GM23338 (cell line): Measurements from ENCODE around the gene IMPACT. TPM values are rescaled to one million over a fixed set of nuclear protein-coding genes. Genes with fewer than 3 reads are reported as not detected.

ENCODE experiments used
- ATAC-seq: fragments of 200-7000 bp; cut with Tn5 transposase; 3 replicates; pipeline ENCODE4 v1.9.1; 2020
- DNase-seq: peaks from one replicate; pipeline ENCODE4 v3.0.0-alpha.2; 2015; ENCODE audit warnings: low spot score
- H2AFZ ChIP-seq: fragments of 200-600 bp; sonication (generic); 2 replicates; pipeline ENCODE4 v1.8.0; 2016; ENCODE audit warnings: antibody characterized with exemption, mild to moderate bottlenecking, moderate library complexity
- H3F3A ChIP-seq: fragments of 200-600 bp; sonication (generic); replicated peaks from 2 replicates; pipeline ENCODE4 v1.8.0; 2017; ENCODE audit warnings: antibody characterized with exemption, mixed run types, low read depth
- H3K27ac ChIP-seq: fragments of 200-600 bp; sonication (generic); 2 replicates; pipeline ENCODE4 v1.6.1; 2016; ENCODE audit warnings: low read depth
- H3K27me3 ChIP-seq: fragments of 200-600 bp; sonication (generic); 2 replicates; pipeline ENCODE4 v1.8.0; 2016; ENCODE audit warnings: mild to moderate bottlenecking, mixed run types, moderate library complexity; ENCODE audit not compliant: insufficient read depth
- H3K36me3 ChIP-seq: fragments of 200-600 bp; sonication (generic); 2 replicates; pipeline ENCODE4 v1.8.0; 2016; ENCODE audit warnings: mild to moderate bottlenecking; ENCODE audit not compliant: insufficient read depth
- H3K4me1 ChIP-seq: fragments of 200-600 bp; sonication (generic); 2 replicates; pipeline ENCODE4 v1.8.0; 2016; ENCODE audit warnings: mild to moderate bottlenecking, moderate library complexity; ENCODE audit not compliant: insufficient read depth
- H3K4me2 ChIP-seq: fragments of 200-600 bp; sonication (generic); 2 replicates; pipeline ENCODE4 v1.7.1; 2017; ENCODE audit warnings: mixed run types
- H3K4me3 ChIP-seq: fragments of 200-600 bp; sonication (generic); 2 replicates; pipeline ENCODE4 v1.6.1; 2016; ENCODE audit warnings: mixed run types
- H3K79me2 ChIP-seq: fragments of 200-600 bp; sonication (generic); replicated peaks from 2 replicates; pipeline ENCODE4 v1.8.0; 2017; ENCODE audit warnings: mild to moderate bottlenecking; ENCODE audit not compliant: insufficient read depth
- H3K9me2 ChIP-seq: fragments of 200-600 bp; sonication (generic); 2 replicates; pipeline ENCODE4 v1.8.0; 2017; ENCODE audit not compliant: insufficient read depth
- H4K20me1 ChIP-seq: fragments of 200-600 bp; sonication (generic); replicated peaks from 2 replicates; pipeline ENCODE4 v1.8.0; 2017; ENCODE audit warnings: mild to moderate bottlenecking; ENCODE audit not compliant: insufficient read depth
- H3K27ac Mint-ChIP-seq: 2 replicates; pipeline ENCODE4 v1.8.0; 2020; ENCODE audit warnings: inconsistent platforms, mild to moderate bottlenecking, moderate library complexity, mixed read lengths
- H3K27me3 Mint-ChIP-seq: 3 replicates; pipeline ENCODE4 v1.8.0; 2022; ENCODE audit warnings: low read depth, mild to moderate bottlenecking, moderate library complexity, mixed read lengths, inconsistent platforms; ENCODE audit not compliant: insufficient read depth, poor library complexity
- H3K36me3 Mint-ChIP-seq: 3 replicates; pipeline ENCODE4 v1.8.0; 2021; ENCODE audit warnings: low read depth, mild to moderate bottlenecking, inconsistent platforms, moderate library complexity, mixed read lengths
- H3K4me1 Mint-ChIP-seq: 3 replicates; pipeline ENCODE4 v1.8.0; 2020; ENCODE audit warnings: mild to moderate bottlenecking, inconsistent platforms, mixed read lengths
- H3K4me3 Mint-ChIP-seq: 3 replicates; pipeline ENCODE4 v1.8.0; 2021; ENCODE audit warnings: moderate library complexity, mild to moderate bottlenecking, inconsistent platforms, mixed read lengths
- H3K9me3 Mint-ChIP-seq: 3 replicates; pipeline ENCODE4 v1.8.0; 2020; ENCODE audit warnings: moderate library complexity, mild to moderate bottlenecking, inconsistent platforms, mixed read lengths
- CREB1 ChIP-seq: fragments of 250-450 bp; sonication (Bioruptor Pico); IDR thresholded peaks from 2 replicates; pipeline ENCODE4 v1.5.0; 2020; ENCODE audit warnings: low read depth, mild to moderate bottlenecking, moderate library complexity
- CTCF ChIP-seq, 2 experiments: fragments of 200-600 bp in 1 of 2; sonication (generic) in 1 of 2; conservative IDR thresholded peaks; 2 replicates each; pipeline versions ENCODE4 v1.5.1 to v1.6.1; 2016 to 2017; ENCODE audit warnings: antibody characterized with exemption in 2 of 2, low read depth in 2 of 2, mild to moderate bottlenecking in 2 of 2, moderate library complexity in 1 of 2
- EZH2 ChIP-seq: fragments of 200-600 bp; sonication (generic); IDR thresholded peaks from one replicate; pipeline ENCODE4 v1.8.0; 2017; ENCODE audit warnings: antibody characterized with exemption, mild to moderate bottlenecking, low read depth; ENCODE audit not compliant: unreplicated experiment
- EZH2phosphoT487 ChIP-seq: fragments of 200-600 bp; sonication (generic); IDR thresholded peaks from one replicate; pipeline ENCODE4 v1.8.1; 2018; ENCODE audit warnings: antibody characterized with exemption; ENCODE audit not compliant: unreplicated experiment
- JUNB ChIP-seq: IDR thresholded peaks from one replicate; pipeline ENCODE4 v1.6.1; 2016; ENCODE audit warnings: antibody characterized with exemption; ENCODE audit not compliant: unreplicated experiment
- NANOG ChIP-seq: IDR thresholded peaks from 2 replicates; pipeline ENCODE4 v1.6.1; 2016; ENCODE audit warnings: antibody characterized with exemption, borderline replicate concordance
- POLR2AphosphoS5 ChIP-seq: IDR thresholded peaks from 2 replicates; pipeline ENCODE4 v1.6.1; 2016; ENCODE audit warnings: antibody characterized with exemption, low read depth
- STAT1 ChIP-seq: IDR thresholded peaks from one replicate; pipeline ENCODE4 v1.6.1; 2016; ENCODE audit warnings: antibody characterized with exemption; ENCODE audit not compliant: unreplicated experiment
- ZNF114 ChIP-seq: fragments of 250-450 bp; sonication (Bioruptor Pico); IDR thresholded peaks from 2 replicates; pipeline ENCODE4 v1.5.0; 2020; ENCODE audit warnings: mild to moderate bottlenecking, moderate library complexity
- ZNF331 ChIP-seq: fragments of 250-450 bp; sonication (Bioruptor Pico); IDR thresholded peaks from 2 replicates; pipeline ENCODE4 v1.5.0; 2020; ENCODE audit warnings: low read depth, mild to moderate bottlenecking, moderate library complexity
- polyA plus RNA-seq: library from polyadenylated mRNA; unstranded; fragments of >200 nt; fragmentation: Nextera tagmentation; extraction: Ambion mirVana; gene quantifications from 2 replicates; pipeline ENCODE4 v1.2.1, GENCODE V29; 2016
- total RNA-seq: library from RNA; depleted of rRNA; stranded (reverse); fragments of >200 nt; shearing (Covaris generic); gene quantifications from 2 replicates; pipeline ENCODE4 v1.2.3, GENCODE V29; 2014
- TF ChIP-seq, protein P1 (sequence below): IDR thresholded peaks from one replicate; pipeline ENCODE4 v1.6.1; 2018; ENCODE audit warnings: antibody characterized with exemption; ENCODE audit not compliant: unreplicated experiment

Gene IMPACT
- total and polyA plus RNA-seq, 2 experiments from 2014 or later = 42.1 to 47.6 TPM

DNA sequence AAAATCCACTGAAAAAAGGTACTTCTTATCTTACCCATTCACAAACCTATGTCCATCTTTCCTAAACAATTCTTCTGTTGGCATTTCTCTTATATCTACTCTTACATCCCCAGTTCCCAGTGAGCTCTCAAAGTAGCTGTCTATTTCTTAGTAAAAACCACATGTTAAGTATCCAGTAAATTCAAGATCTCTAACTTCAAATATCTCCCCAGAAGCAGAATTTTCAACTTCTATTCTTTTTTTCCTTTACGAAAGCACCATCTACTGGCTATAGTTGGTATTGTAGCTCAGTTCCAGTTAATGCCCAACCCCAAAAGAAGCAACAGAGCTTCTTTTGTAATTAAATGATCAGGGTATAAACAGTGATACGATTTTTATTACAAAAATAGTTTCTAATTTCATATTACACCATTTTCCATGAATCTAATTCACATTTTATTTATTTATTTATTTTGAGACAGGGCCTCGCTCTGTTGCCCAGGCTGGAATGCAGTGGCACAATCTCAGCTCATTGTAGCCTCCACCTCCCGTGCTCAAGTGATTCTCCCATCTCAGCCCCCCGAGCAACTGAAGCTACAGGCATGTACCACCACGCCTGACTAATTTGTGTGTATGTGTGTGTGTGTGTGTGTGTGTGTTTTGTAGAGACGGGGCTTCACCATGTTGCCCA, 62.5 kb downstream of the IMPACT start:
- peak; percentile 17; the same call in 2 of the 3 replicates for ATAC-seq
- no peaks in the 10 kb centered on the region for H4K20me1 ChIP-seq
- peak; percentile 76 for DNase-seq
- H3K4me1 ChIP-seq = peaks cover 8% of the 10 kb centered on the region; the same call in 1 of the 2 replicates
- no peaks in the 10 kb centered on the region for H3K79me2 ChIP-seq
- no peaks in the 10 kb centered on the region for H3K36me3 ChIP-seq
- no peak overlapping the region for H2AFZ ChIP-seq
- H3K27ac Mint-ChIP-seq = no peak overlapping the region
- H3K4me3 Mint-ChIP-seq = no peak overlapping the region
- TF ChIP-seq CTCF (conservative IDR thresholded peaks at IDR 0.05; ENCODE audit: low read depth in 2 of 2) (peak; percentile 60 to 96), NANOG (no peak), CREB1 (CRISPR knock-in tag) (no peak)
- no peaks in the 10 kb centered on the region for H3K9me3 Mint-ChIP-seq
- no peak overlapping the region for H3K27ac ChIP-seq
- H3K27me3 ChIP-seq = no peaks in the 10 kb centered on the region
- H3K4me2 ChIP-seq = no peak overlapping the region
- H3F3A ChIP-seq = no peaks in the 10 kb centered on the region
- no peak overlapping the region for H3K4me3 ChIP-seq
- H3K27me3 Mint-ChIP-seq = peaks cover 4% of the 10 kb centered on the region
- no peaks in the 10 kb centered on the region for H3K36me3 Mint-ChIP-seq
- peaks cover 6% of the 10 kb centered on the region; the same call in 2 of the 3 replicates for H3K4me1 Mint-ChIP-seq
- no peaks in the 10 kb centered on the region for H3K9me2 ChIP-seq

- H3F3A ChIP-seq = no peaks in the 10 kb centered on the region
- Mint-ChIP-seq H3K4me1 (peaks cover 6% of the 10 kb centered on the region; the same call in 2 of the 3 replicates), H3K27ac (no peak overlapping the region), H3K36me3 (no peaks in the 10 kb centered on the region), H3K4me3 (no peak overlapping the region), H3K27me3 (peaks cover 4% of the 10 kb centered on the region), H3K9me3 (no peaks in the 10 kb centered on the region)
- peaks cover 8% of the 10 kb centered on the region; the same call in 1 of the 2 replicates for H3K4me1 ChIP-seq
- no peaks in the 10 kb centered on the region for H3K27me3 ChIP-seq
- no peaks in the 10 kb centered on the region for H4K20me1 ChIP-seq
- no peak for DNase-seq
- no peak for ATAC-seq
- H3K9me2 ChIP-seq = no peaks in the 10 kb centered on the region
- H3K4me3 ChIP-seq = no peak overlapping the region
- H3K27ac ChIP-seq = no peak overlapping the region
- no peak overlapping the region for H3K4me2 ChIP-seq
- no peak overlapping the region for H2AFZ ChIP-seq
- H3K36me3 ChIP-seq = no peaks in the 10 kb centered on the region
- no peaks in the 10 kb centered on the region for H3K79me2 ChIP-seq
- TF ChIP-seq ZNF331 (CRISPR knock-in tag) (no peak), CTCF (conservative IDR thresholded peaks at IDR 0.05; ENCODE audit: low read depth in 2 of 2) (no peak), NANOG (no peak), CREB1 (CRISPR knock-in tag) (no peak), ZNF114 (CRISPR knock-in tag) (no peak), JUNB (no peak), POLR2AphosphoS5 (no peak), EZH2 (no peak), STAT1 (no peak), EZH2phosphoT487 (no peak)
- TF ChIP-seq, protein P1, sequence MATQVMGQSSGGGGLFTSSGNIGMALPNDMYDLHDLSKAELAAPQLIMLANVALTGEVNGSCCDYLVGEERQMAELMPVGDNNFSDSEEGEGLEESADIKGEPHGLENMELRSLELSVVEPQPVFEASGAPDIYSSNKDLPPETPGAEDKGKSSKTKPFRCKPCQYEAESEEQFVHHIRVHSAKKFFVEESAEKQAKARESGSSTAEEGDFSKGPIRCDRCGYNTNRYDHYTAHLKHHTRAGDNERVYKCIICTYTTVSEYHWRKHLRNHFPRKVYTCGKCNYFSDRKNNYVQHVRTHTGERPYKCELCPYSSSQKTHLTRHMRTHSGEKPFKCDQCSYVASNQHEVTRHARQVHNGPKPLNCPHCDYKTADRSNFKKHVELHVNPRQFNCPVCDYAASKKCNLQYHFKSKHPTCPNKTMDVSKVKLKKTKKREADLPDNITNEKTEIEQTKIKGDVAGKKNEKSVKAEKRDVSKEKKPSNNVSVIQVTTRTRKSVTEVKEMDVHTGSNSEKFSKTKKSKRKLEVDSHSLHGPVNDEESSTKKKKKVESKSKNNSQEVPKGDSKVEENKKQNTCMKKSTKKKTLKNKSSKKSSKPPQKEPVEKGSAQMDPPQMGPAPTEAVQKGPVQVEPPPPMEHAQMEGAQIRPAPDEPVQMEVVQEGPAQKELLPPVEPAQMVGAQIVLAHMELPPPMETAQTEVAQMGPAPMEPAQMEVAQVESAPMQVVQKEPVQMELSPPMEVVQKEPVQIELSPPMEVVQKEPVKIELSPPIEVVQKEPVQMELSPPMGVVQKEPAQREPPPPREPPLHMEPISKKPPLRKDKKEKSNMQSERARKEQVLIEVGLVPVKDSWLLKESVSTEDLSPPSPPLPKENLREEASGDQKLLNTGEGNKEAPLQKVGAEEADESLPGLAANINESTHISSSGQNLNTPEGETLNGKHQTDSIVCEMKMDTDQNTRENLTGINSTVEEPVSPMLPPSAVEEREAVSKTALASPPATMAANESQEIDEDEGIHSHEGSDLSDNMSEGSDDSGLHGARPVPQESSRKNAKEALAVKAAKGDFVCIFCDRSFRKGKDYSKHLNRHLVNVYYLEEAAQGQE = no peak
Measured at GRCh38 chr18:24490539-24490938, 64.1 kb downstream of the IMPACT start.
